K562 (cell line): ENCODE data around the gene ASB6. TPM values are rescaled to one million over a fixed set of nuclear protein-coding genes. Genes with fewer than 3 reads are reported as not detected.

Experiments used
- HDAC8 ChIP-seq: fragments of 450-650 bp; IDR thresholded peaks from 2 replicates; pipeline ENCODE4 v1.6.1; 2016; ENCODE audit warnings: mild to moderate bottlenecking, missing genetic modification characterization, moderate library complexity, missing compliant biosample characterization
- MCM7 ChIP-seq, 2 experiments: fragments of 450-650 bp; IDR thresholded peaks; 2 replicates each; pipeline ENCODE4 v1.6.1; 2016 to 2018
- NCOA4 ChIP-seq: fragments of 450-650 bp; IDR thresholded peaks from 2 replicates; pipeline ENCODE4 v1.6.1; 2018; ENCODE audit warnings: mild to moderate bottlenecking; ENCODE audit not compliant: partially characterized antibody
- SRF ChIP-seq, 2 experiments: fragments of 250-450, 450-650 bp in 1 of 2; sonication (Bioruptor Pico) in 1 of 2; sonication (generic) in 1 of 2; formaldehyde crosslinking; IDR thresholded peaks; 2 replicates each; pipeline versions ENCODE4 v1.5.0 to v1.5.1; 2020 to 2022; ENCODE audit warnings: mild to moderate bottlenecking in 1 of 2, missing genetic modification reagents in 1 of 2
- ZNF311 ChIP-seq: fragments of 250-450 bp; sonication (Bioruptor Pico); IDR thresholded peaks from 2 replicates; pipeline ENCODE4 v1.4.0; 2020; ENCODE audit warnings: mild to moderate bottlenecking, moderate library complexity
- polyA plus RNA-seq, 8 experiments: library from polyadenylated mRNA; depleted of rRNA in 4 of 8; stranded (reverse) in 5 of 8; unstranded in 3 of 8; fragments of >200 nt; fragmentation: Nextera tagmentation in 2 of 8; fragmentation: Illumina TruSeq in 1 of 8; extraction: Ambion mirVana in 2 of 8; extraction: Trizol in 1 of 8; gene quantifications; 2 replicates each; pipeline versions ENCODE4 v1.2.1 to v1.2.3, GENCODE V29; 2011 to 2014; ENCODE audit warnings: inconsistent platforms in 1 of 8, missing spikeins in 1 of 8
- total RNA-seq, 7 experiments: library from RNA; depleted of rRNA in 6 of 7; stranded (reverse); fragments of >200 nt in 6 of 7; fragmentation: Illumina TruSeq in 2 of 7; extraction: Trizol in 2 of 7; gene quantifications; 2 replicates each; pipeline versions ENCODE4 v1.2.1 to v1.2.3, GENCODE V29; 2011 to 2021; ENCODE audit warnings: low replicate concordance in 1 of 7
- TF ChIP-seq, protein P1 (sequence below): fragments of 250-450 bp; sonication (Bioruptor Pico); IDR thresholded peaks from 2 replicates; pipeline ENCODE4 v1.4.0; 2020; ENCODE audit warnings: mild to moderate bottlenecking, moderate library complexity, borderline replicate concordance
- TF ChIP-seq, protein P2 (sequence below): sonication (generic); formaldehyde crosslinking; IDR thresholded peaks from 2 replicates; pipeline ENCODE4 v1.8.1; 2022; ENCODE audit warnings: missing genetic modification reagents
- TF ChIP-seq, protein P3 (sequence below): fragments of 200-800 bp; sonication (Bioruptor generic); IDR thresholded peaks from 2 replicates; pipeline ENCODE4 v1.6.1; 2017; ENCODE audit warnings: missing genetic modification characterization, missing compliant biosample characterization
- TF ChIP-seq, protein P4 (sequence below): sonication (generic); formaldehyde crosslinking; IDR thresholded peaks from 2 replicates; pipeline ENCODE4 v1.8.0; 2022; ENCODE audit warnings: missing genetic modification reagents, mild to moderate bottlenecking, borderline replicate concordance
- TF ChIP-seq, protein P5 (sequence below): fragments of 450-650 bp; IDR thresholded peaks from 2 replicates; pipeline ENCODE4 v1.6.1; 2016; ENCODE audit warnings: low read depth
- TF ChIP-seq, protein P6 (sequence below): fragments of 450-650 bp; IDR thresholded peaks from 2 replicates; pipeline ENCODE4 v1.7.0; 2016; ENCODE audit warnings: borderline replicate concordance

ASB6 gene
- total and polyA plus RNA-seq, 9 of the 15 experiments (the other 6 are each of a cell fraction or from before 2014, with no cell fraction given): 0.92 to 17.8 (median 11.3) TPM

DNA sequence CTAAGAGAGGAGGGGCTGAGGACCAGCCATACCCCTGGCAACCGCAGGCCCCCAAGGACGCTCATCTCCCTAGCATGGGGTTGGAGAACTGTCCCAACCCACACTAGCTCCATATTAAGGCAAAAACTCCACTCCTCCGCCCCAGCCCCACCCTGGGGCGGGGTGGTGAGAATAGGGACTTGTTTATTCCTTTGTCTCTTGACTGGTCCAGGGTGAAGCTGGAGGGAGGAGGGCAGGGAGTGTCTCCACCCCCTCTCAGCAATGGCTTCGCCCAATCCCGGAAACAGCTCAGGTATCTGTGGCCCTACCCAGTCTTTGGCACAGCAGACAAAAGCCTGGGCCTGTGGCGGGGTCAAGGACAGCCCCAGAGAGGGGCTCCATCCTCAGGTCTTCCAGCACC, 40.4 kb upstream of the ASB6 start (continued):
- TF ChIP-seq, protein P1, sequence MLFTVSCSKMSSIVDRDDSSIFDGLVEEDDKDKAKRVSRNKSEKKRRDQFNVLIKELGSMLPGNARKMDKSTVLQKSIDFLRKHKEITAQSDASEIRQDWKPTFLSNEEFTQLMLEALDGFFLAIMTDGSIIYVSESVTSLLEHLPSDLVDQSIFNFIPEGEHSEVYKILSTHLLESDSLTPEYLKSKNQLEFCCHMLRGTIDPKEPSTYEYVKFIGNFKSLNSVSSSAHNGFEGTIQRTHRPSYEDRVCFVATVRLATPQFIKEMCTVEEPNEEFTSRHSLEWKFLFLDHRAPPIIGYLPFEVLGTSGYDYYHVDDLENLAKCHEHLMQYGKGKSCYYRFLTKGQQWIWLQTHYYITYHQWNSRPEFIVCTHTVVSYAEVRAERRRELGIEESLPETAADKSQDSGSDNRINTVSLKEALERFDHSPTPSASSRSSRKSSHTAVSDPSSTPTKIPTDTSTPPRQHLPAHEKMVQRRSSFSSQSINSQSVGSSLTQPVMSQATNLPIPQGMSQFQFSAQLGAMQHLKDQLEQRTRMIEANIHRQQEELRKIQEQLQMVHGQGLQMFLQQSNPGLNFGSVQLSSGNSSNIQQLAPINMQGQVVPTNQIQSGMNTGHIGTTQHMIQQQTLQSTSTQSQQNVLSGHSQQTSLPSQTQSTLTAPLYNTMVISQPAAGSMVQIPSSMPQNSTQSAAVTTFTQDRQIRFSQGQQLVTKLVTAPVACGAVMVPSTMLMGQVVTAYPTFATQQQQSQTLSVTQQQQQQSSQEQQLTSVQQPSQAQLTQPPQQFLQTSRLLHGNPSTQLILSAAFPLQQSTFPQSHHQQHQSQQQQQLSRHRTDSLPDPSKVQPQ (CRISPR knock-in tag): no peak
- no peak for TF ChIP-seq NCOA4
- TF ChIP-seq, protein P2, sequence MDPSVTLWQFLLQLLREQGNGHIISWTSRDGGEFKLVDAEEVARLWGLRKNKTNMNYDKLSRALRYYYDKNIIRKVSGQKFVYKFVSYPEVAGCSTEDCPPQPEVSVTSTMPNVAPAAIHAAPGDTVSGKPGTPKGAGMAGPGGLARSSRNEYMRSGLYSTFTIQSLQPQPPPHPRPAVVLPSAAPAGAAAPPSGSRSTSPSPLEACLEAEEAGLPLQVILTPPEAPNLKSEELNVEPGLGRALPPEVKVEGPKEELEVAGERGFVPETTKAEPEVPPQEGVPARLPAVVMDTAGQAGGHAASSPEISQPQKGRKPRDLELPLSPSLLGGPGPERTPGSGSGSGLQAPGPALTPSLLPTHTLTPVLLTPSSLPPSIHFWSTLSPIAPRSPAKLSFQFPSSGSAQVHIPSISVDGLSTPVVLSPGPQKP (CRISPR knock-in tag): no peak
- TF ChIP-seq, protein P3, sequence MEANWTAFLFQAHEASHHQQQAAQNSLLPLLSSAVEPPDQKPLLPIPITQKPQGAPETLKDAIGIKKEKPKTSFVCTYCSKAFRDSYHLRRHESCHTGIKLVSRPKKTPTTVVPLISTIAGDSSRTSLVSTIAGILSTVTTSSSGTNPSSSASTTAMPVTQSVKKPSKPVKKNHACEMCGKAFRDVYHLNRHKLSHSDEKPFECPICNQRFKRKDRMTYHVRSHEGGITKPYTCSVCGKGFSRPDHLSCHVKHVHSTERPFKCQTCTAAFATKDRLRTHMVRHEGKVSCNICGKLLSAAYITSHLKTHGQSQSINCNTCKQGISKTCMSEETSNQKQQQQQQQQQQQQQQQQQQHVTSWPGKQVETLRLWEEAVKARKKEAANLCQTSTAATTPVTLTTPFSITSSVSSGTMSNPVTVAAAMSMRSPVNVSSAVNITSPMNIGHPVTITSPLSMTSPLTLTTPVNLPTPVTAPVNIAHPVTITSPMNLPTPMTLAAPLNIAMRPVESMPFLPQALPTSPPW (CRISPR knock-in tag): peak; percentile 52
- no peak for TF ChIP-seq ZNF311 (CRISPR knock-in tag)
- no peak for TF ChIP-seq MCM7 (IDR thresholded peaks at IDR 0.05)
- TF ChIP-seq, protein P4, sequence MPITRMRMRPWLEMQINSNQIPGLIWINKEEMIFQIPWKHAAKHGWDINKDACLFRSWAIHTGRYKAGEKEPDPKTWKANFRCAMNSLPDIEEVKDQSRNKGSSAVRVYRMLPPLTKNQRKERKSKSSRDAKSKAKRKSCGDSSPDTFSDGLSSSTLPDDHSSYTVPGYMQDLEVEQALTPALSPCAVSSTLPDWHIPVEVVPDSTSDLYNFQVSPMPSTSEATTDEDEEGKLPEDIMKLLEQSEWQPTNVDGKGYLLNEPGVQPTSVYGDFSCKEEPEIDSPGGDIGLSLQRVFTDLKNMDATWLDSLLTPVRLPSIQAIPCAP: no peak
- TF ChIP-seq, protein P5, sequence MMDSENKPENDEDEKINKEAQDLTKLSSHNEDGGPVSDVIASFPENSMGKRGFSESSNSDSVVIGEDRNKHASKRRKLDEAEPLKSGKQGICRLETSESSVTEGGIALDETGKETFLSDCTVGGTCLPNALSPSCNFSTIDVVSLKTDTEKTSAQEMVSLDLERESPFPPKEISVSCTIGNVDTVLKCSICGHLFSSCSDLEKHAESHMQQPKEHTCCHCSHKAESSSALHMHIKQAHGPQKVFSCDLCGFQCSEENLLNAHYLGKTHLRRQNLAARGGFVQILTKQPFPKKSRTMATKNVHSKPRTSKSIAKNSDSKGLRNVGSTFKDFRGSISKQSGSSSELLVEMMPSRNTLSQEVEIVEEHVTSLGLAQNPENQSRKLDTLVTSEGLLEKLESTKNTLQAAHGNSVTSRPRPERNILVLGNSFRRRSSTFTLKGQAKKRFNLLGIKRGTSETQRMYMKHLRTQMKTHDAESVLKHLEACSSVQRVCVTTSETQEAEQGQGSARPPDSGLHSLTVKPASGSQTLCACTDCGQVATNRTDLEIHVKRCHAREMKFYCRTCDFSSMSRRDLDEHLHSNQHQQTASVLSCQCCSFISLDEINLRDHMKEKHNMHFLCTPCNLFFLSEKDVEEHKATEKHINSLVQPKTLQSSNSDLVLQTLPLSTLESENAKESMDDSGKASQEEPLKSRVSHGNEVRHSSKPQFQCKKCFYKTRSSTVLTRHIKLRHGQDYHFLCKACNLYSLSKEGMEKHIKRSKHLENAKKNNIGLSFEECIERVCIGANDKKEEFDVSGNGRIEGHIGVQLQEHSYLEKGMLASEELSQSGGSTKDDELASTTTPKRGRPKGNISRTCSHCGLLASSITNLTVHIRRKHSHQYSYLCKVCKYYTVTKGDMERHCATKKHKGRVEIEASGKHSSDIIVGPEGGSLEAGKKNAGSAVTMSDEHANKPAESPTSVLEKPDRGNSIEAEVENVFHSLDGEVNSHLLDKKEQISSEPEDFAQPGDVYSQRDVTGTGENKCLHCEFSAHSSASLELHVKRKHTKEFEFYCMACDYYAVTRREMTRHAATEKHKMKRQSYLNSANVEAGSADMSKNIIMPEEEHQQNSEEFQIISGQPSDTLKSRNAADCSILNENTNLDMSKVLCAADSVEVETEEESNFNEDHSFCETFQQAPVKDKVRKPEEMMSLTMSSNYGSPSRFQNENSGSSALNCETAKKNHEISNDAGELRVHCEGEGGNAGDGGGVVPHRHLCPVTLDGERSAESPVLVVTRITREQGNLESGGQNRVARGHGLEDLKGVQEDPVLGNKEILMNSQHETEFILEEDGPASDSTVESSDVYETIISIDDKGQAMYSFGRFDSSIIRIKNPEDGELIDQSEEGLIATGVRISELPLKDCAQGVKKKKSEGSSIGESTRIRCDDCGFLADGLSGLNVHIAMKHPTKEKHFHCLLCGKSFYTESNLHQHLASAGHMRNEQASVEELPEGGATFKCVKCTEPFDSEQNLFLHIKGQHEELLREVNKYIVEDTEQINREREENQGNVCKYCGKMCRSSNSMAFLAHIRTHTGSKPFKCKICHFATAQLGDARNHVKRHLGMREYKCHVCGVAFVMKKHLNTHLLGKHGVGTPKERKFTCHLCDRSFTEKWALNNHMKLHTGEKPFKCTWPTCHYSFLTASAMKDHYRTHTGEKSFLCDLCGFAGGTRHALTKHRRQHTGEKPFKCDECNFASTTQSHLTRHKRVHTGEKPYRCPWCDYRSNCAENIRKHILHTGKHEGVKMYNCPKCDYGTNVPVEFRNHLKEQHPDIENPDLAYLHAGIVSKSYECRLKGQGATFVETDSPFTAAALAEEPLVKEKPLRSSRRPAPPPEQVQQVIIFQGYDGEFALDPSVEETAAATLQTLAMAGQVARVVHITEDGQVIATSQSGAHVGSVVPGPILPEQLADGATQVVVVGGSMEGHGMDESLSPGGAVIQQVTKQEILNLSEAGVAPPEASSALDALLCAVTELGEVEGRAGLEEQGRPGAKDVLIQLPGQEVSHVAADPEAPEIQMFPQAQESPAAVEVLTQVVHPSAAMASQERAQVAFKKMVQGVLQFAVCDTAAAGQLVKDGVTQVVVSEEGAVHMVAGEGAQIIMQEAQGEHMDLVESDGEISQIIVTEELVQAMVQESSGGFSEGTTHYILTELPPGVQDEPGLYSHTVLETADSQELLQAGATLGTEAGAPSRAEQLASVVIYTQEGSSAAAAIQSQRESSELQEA: no peak
- peak in 1 of 2 experiments; percentile 89; a peak in 2 of 4 replicates for TF ChIP-seq SRF (CRISPR knock-in tag; IDR thresholded peaks at IDR 0.05)
- TF ChIP-seq, protein P6, sequence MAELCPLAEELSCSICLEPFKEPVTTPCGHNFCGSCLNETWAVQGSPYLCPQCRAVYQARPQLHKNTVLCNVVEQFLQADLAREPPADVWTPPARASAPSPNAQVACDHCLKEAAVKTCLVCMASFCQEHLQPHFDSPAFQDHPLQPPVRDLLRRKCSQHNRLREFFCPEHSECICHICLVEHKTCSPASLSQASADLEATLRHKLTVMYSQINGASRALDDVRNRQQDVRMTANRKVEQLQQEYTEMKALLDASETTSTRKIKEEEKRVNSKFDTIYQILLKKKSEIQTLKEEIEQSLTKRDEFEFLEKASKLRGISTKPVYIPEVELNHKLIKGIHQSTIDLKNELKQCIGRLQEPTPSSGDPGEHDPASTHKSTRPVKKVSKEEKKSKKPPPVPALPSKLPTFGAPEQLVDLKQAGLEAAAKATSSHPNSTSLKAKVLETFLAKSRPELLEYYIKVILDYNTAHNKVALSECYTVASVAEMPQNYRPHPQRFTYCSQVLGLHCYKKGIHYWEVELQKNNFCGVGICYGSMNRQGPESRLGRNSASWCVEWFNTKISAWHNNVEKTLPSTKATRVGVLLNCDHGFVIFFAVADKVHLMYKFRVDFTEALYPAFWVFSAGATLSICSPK: no peak
- TF ChIP-seq HDAC8 (tag): no peak
